DND-41 (cell line): Measurements from ENCODE around the gene LSP1.

Experiments used
- ATAC-seq: fragments of 200-7000 bp; cut with Tn5 transposase; 3 replicates; pipeline ENCODE4 v1.9.1; 2021; ENCODE audit warnings: low read depth; ENCODE audit not compliant: insufficient read depth
- DNase-seq: peaks from one replicate; pipeline ENCODE4 v3.0.0-alpha.2; 2020
- H2AFZ ChIP-seq: 2 replicates; pipeline ENCODE4 v1.6.0; 2012; ENCODE audit warnings: low read depth, low read length
- H3K27ac ChIP-seq: 2 replicates; pipeline ENCODE4 v1.5.1; 2012; ENCODE audit warnings: low read length, inconsistent platforms
- H3K27me3 ChIP-seq: fragments of 200-600 bp; sonication (generic); 2 replicates; pipeline ENCODE4 v1.6.0; 2012; ENCODE audit warnings: low read length, mild to moderate bottlenecking, inconsistent platforms; ENCODE audit not compliant: insufficient read depth, poor library complexity
- H3K36me3 ChIP-seq: 2 replicates; pipeline ENCODE4 v1.5.1; 2012; ENCODE audit warnings: low read length, inconsistent platforms; ENCODE audit not compliant: insufficient read depth
- H3K4me1 ChIP-seq: 2 replicates; pipeline ENCODE4 v1.5.1; 2012; ENCODE audit warnings: mild to moderate bottlenecking, low read length; ENCODE audit not compliant: insufficient read depth
- H3K4me2 ChIP-seq: 2 replicates; pipeline ENCODE4 v1.6.0; 2012; ENCODE audit warnings: mild to moderate bottlenecking, moderate library complexity, low read length, inconsistent platforms; ENCODE audit not compliant: insufficient read depth
- H3K4me3 ChIP-seq, 2 experiments: fragments of 200-600 bp in 1 of 2; shearing (Covaris generic) in 1 of 2; 2 replicates each; pipeline ENCODE4 v1.5.1; 2012 to 2016; ENCODE audit warnings: inconsistent platforms in 2 of 2, low read length in 2 of 2, mild to moderate bottlenecking in 2 of 2, low read depth in 1 of 2, moderate library complexity in 1 of 2
- H3K79me2 ChIP-seq: 2 replicates; pipeline ENCODE4 v1.6.0; 2012; ENCODE audit warnings: low read length, inconsistent platforms; ENCODE audit not compliant: insufficient read depth
- H3K9ac ChIP-seq: 2 replicates; pipeline ENCODE4 v1.6.0; 2012; ENCODE audit warnings: low read depth, mild to moderate bottlenecking, inconsistent platforms, low read length, moderate library complexity
- H3K9me3 ChIP-seq: 2 replicates; pipeline ENCODE4 v1.5.1; 2012; ENCODE audit warnings: low read length, moderate library complexity, mild to moderate bottlenecking, inconsistent platforms; ENCODE audit not compliant: insufficient read depth, severe bottlenecking
- H4K20me1 ChIP-seq: 2 replicates; pipeline ENCODE4 v1.6.0; 2012; ENCODE audit warnings: low read length; ENCODE audit not compliant: insufficient read depth
- CTCF ChIP-seq: IDR thresholded peaks from 2 replicates; pipeline ENCODE4 v1.5.1; 2012; ENCODE audit warnings: borderline replicate concordance, low read length, moderate library complexity, mild to moderate bottlenecking; ENCODE audit not compliant: poor library complexity, severe bottlenecking; ENCODE audit errors: extremely low read depth
- EZH2 ChIP-seq: IDR thresholded peaks from 3 replicates; pipeline ENCODE4 v1.6.1; 2012; ENCODE audit warnings: borderline replicate concordance, low read depth, mild to moderate bottlenecking, moderate library complexity, low read length, inconsistent platforms; ENCODE audit not compliant: severe bottlenecking

Gene LSP1

GRCh38 chr11:1936781-1937615, 84.1 kb downstream of the LSP1 start:
- H3K4me2 ChIP-seq, result no peak overlapping the region
- no peaks in the 10 kb centered on the region for H3K36me3 ChIP-seq
- ATAC-seq (no peak), DNase-seq (no peak)
- no peak overlapping the region for H3K9ac ChIP-seq
- no peaks in the 10 kb centered on the region for H3K4me1 ChIP-seq
- no peaks in the 10 kb centered on the region for H3K27me3 ChIP-seq
- H3K27ac ChIP-seq, result no peak overlapping the region
- H3K79me2 ChIP-seq, result no peaks in the 10 kb centered on the region
- TF ChIP-seq EZH2, result no peak
- no peak for TF ChIP-seq CTCF
- no peak overlapping the region for H2AFZ ChIP-seq
- H4K20me1 ChIP-seq, result no peaks in the 10 kb centered on the region; the same call in 1 of the 2 replicates
- no peak overlapping the region for H3K4me3 ChIP-seq
- H3K9me3 ChIP-seq, result no peaks in the 10 kb centered on the region

- ATAC-seq (no peak), DNase-seq (no peak)
- Histone ChIP-seq H3K27ac (no peak overlapping the region), H3K4me1 (no peaks in the 10 kb centered on the region; the same call in 1 of the 2 replicates), H3K79me2 (no peaks in the 10 kb centered on the region), H2AFZ (no peak overlapping the region), H3K9ac (no peak overlapping the region), H3K27me3 (no peaks in the 10 kb centered on the region), H3K4me3 (no peak overlapping the region), H3K36me3 (no peaks in the 10 kb centered on the region), H4K20me1 (no peaks in the 10 kb centered on the region; the same call in 1 of the 2 replicates), H3K4me2 (no peak overlapping the region), H3K9me3 (no peaks in the 10 kb centered on the region)
- TF ChIP-seq EZH2, result no peak
- TF ChIP-seq CTCF, result no peak
Observed at GRCh38 chr11:1937616-1938342, 84.9 kb downstream of the LSP1 start.

- no peaks in the 10 kb centered on the region for H3K79me2 ChIP-seq
- H3K27ac ChIP-seq, result no peak overlapping the region
- H3K9ac ChIP-seq, result no peak overlapping the region
- H3K4me1 ChIP-seq, result no peaks in the 10 kb centered on the region; the same call in 1 of the 2 replicates
- H3K4me2 ChIP-seq, result no peak overlapping the region
- H3K27me3 ChIP-seq, result no peaks in the 10 kb centered on the region
- no peaks in the 10 kb centered on the region for H3K36me3 ChIP-seq
- H3K4me3 ChIP-seq, result no peak overlapping the region
- DNase-seq, result no peak
- H4K20me1 ChIP-seq, result no peaks in the 10 kb centered on the region; the same call in 1 of the 2 replicates
- no peak for ATAC-seq
- no peaks in the 10 kb centered on the region for H3K9me3 ChIP-seq
- H2AFZ ChIP-seq, result no peak overlapping the region
- TF ChIP-seq EZH2 (no peak), CTCF (no peak)
Observed at GRCh38 chr11:1938343-1939005, 85.6 kb downstream of the LSP1 start.
